Measurements from ENCODE around the gene ATP5MG. TPM values are rescaled to one million over a fixed set of nuclear protein-coding genes. Genes with fewer than 3 reads are reported as not detected.

The ATP5MG gene
- total RNA-seq, 1 donor: 31.1 TPM

DNA sequence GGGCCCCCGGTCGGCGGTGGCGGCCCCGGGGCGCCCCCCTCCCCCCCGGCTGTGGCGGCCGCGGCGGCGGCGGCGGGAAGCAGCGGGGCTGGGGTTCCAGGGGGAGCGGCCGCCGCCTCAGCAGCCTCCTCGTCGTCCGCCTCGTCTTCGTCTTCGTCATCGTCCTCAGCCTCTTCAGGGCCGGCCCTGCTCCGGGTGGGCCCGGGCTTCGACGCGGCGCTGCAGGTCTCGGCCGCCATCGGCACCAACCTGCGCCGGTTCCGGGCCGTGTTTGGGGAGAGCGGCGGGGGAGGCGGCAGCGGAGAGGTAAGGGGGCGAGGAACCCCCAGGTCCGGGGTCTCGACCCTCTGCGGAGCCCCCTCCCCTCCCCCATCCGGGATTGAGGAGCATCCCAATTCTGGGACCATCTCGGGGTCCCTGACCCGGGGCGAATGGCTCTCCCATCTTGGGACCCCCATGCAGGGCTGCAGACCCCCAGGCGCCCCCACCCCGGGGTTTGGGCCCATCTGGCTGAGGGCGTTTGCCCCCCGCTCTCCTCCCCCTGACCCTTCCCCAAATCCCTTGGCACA lies 35.3 kb downstream of the ATP5MG start:
- peak overlapping the region; percentile 35 for H2AFZ ChIP-seq (ENCODE audit: low read length)
- peak overlapping the region; percentile 82 for H3K4me3 ChIP-seq (ENCODE audit: insufficient read depth, low read length)
- H3K4me2 ChIP-seq (ENCODE audit: insufficient read depth, low read length): peak overlapping the region; percentile 96
- H3K27me3 ChIP-seq (ENCODE audit: insufficient read depth, low read length): no peaks in the 10 kb centered on the region
- peaks cover 46% of the 10 kb centered on the region for H4K20me1 ChIP-seq (ENCODE audit: insufficient read depth, low read length)
- DNase-seq (ENCODE audit: insufficient read length, low spot score, missing footprints): no peak
- peaks cover 25% of the 10 kb centered on the region for H3K4me1 ChIP-seq (ENCODE audit: insufficient read depth, low read length)
- H3K9me3 ChIP-seq (ENCODE audit: low read depth, low read length): no peaks in the 10 kb centered on the region
- TF ChIP-seq, protein P1, sequence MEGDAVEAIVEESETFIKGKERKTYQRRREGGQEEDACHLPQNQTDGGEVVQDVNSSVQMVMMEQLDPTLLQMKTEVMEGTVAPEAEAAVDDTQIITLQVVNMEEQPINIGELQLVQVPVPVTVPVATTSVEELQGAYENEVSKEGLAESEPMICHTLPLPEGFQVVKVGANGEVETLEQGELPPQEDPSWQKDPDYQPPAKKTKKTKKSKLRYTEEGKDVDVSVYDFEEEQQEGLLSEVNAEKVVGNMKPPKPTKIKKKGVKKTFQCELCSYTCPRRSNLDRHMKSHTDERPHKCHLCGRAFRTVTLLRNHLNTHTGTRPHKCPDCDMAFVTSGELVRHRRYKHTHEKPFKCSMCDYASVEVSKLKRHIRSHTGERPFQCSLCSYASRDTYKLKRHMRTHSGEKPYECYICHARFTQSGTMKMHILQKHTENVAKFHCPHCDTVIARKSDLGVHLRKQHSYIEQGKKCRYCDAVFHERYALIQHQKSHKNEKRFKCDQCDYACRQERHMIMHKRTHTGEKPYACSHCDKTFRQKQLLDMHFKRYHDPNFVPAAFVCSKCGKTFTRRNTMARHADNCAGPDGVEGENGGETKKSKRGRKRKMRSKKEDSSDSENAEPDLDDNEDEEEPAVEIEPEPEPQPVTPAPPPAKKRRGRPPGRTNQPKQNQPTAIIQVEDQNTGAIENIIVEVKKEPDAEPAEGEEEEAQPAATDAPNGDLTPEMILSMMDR (IDR thresholded peaks at IDR 0.05; ENCODE audit: extremely low read depth, low read depth, low read length): no peak
- no peaks in the 10 kb centered on the region for H3K36me3 ChIP-seq (ENCODE audit: insufficient read depth, low read length)
- H3K27ac ChIP-seq (ENCODE audit: low read depth, low read length): peak overlapping the region; percentile 77
- H3K79me2 ChIP-seq (ENCODE audit: insufficient read depth, low read length): peaks cover 52% of the 10 kb centered on the region

DNA sequence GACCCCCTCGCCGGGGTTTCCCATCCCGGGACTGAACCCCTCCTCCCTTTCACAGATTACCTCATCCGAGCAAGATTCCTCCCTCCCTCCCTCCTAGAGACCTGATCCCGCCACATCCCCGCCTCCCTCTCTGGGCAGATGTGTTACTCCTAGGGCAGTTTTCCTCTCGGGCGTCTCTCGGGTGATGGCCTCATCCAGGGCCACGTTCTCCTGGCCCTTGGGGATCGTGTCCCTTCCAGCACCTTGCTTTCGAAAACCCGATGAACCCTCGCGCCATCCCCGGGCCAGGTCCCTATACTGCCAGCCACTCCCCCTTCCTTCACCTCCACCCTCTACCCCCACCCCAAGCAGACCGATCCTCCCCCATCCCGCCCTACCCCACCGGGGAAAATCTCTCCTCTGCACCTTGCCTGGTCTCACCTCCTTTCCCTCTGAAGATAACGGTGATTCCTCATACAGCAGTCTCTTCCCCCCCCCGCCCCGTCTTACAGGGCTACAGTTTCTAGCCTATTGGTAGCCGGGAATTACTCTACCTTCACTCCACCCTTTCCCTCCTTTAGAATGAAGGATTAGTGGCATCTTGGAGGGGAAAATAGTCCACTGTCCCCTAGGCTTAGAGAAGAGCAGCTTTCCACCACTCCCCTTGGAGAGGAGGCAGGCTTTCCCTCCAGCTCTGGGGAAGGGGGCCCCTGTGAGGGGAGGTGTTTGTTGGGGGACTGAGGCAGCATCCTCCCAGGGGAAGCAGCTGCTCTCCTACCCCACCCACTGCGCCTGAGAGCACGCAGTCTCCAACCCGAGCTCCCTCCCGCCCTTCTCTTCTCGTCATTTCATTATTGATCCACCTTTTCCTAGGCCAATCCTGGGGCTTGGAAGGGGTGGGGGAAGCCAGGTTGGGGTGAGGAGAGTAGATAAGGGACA lies 36.1 kb downstream of the ATP5MG start:
- peak; percentile 74 for DNase-seq (ENCODE audit: insufficient read length, low spot score, missing footprints)
- TF ChIP-seq, protein P1 (IDR thresholded peaks at IDR 0.05; ENCODE audit: extremely low read depth, low read depth, low read length): no peak
- peak overlapping the region; percentile 32 for H2AFZ ChIP-seq (ENCODE audit: low read length)

DNA sequence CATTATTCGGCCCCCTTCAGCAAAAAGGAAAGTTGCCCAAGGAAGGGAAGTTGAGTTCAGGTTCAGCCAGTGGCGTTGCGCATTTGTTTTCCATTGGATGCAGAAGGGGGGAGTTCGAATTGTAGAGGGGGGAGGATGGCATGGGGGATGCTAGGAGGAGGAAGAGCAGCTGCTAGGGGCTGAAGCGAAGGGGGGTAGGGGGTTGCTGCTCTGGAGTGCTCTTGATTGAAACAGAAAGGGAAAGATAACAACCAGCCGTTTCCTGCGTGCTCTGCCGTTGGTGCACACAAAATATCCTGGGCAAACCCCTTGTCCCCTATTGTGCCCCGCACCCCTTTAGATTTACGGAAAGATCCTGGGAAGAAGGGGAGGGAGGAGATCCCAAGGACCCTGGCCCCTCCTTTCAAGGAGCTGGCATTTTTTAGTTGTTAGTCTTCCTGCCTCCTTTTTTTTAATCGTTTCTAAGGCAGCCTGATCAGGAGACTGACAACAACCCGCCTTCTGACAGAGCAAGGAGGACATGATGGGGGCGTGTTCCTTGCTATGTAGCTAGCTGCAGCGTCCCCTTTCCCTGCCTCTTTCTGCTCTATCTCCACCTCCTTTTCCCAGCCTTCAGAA lies 37.0 kb downstream of the ATP5MG start:
- Histone ChIP-seq H3K9me3 (ENCODE audit: low read depth, low read length) (no peaks in the 10 kb centered on the region), H3K27me3 (ENCODE audit: insufficient read depth, low read length) (no peaks in the 10 kb centered on the region), H3K4me2 (ENCODE audit: insufficient read depth, low read length) (peak overlapping the region; percentile 96), H3K79me2 (ENCODE audit: insufficient read depth, low read length) (peaks cover 69% of the 10 kb centered on the region), H3K36me3 (ENCODE audit: insufficient read depth, low read length) (no peaks in the 10 kb centered on the region), H4K20me1 (ENCODE audit: insufficient read depth, low read length) (peaks cover 63% of the 10 kb centered on the region), H2AFZ (ENCODE audit: low read length) (peak overlapping the region; percentile 32), H3K4me1 (ENCODE audit: insufficient read depth, low read length) (peaks cover 25% of the 10 kb centered on the region), H3K4me3 (ENCODE audit: insufficient read depth, low read length) (peak overlapping the region; percentile 82), H3K27ac (ENCODE audit: low read depth, low read length) (peak overlapping the region; percentile 77)
- DNase-seq (ENCODE audit: insufficient read length, low spot score, missing footprints): peak; percentile 94
- TF ChIP-seq, protein P1 (IDR thresholded peaks at IDR 0.05; ENCODE audit: extremely low read depth, low read depth, low read length): no peak

More for the DNA sequence above, 36.1 kb downstream of the ATP5MG start:
- Histone ChIP-seq H3K4me2 (ENCODE audit: insufficient read depth, low read length) (peak overlapping the region; percentile 96), H3K79me2 (ENCODE audit: insufficient read depth, low read length) (peaks cover 60% of the 10 kb centered on the region), H4K20me1 (ENCODE audit: insufficient read depth, low read length) (peaks cover 53% of the 10 kb centered on the region), H3K4me3 (ENCODE audit: insufficient read depth, low read length) (peak overlapping the region; percentile 82), H3K27me3 (ENCODE audit: insufficient read depth, low read length) (no peaks in the 10 kb centered on the region), H3K36me3 (ENCODE audit: insufficient read depth, low read length) (no peaks in the 10 kb centered on the region), H3K4me1 (ENCODE audit: insufficient read depth, low read length) (peaks cover 25% of the 10 kb centered on the region), H3K27ac (ENCODE audit: low read depth, low read length) (peak overlapping the region; percentile 77), H3K9me3 (ENCODE audit: low read depth, low read length) (no peaks in the 10 kb centered on the region)
